ENCODE results near the gene HABP4.

HABP4 gene

DNA sequence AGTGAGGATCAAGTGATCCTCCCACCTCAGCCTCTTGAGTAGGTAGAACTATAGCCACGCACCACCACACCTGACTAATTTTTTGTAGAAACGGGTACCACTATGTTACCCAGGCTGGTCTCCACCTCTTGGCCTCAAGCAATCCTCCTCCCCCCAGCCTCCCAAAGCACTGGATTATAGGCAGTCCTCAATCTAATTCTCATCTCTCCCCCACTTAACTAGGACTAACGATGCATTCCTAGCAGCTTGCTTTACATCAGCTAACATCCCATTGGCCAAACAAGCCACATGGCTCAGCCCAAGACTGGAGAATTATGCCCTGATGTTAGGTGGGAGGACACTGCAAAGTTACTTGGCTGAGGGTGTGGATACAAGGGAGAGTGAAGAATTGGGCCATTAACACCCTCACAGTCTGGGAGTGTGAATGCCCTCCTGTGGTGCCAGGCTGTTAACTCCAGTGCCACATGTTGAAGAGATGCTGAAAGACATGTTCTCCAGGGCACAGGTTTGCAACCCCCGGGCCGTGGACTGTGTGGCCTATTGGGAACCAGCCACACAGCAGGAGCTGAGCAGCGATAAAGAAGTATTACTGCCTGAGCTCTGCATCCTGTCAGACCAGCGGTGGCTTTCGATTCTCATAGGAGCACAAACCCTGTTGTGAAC is 26.5 kb upstream of the HABP4 start:
- no peaks in the 10 kb centered on the region for H3K9me3 Mint-ChIP-seq
- no peak overlapping the region for H3K4me3 Mint-ChIP-seq
- H3K27ac Mint-ChIP-seq = no peak overlapping the region
- no peaks in the 10 kb centered on the region for H3K36me3 Mint-ChIP-seq (ENCODE audit: low read depth)
- peaks cover 22% of the 10 kb centered on the region for H3K4me1 Mint-ChIP-seq (ENCODE audit: low read depth)
- peaks cover 7% of the 10 kb centered on the region for H3K27me3 Mint-ChIP-seq (ENCODE audit: low read depth)

DNA sequence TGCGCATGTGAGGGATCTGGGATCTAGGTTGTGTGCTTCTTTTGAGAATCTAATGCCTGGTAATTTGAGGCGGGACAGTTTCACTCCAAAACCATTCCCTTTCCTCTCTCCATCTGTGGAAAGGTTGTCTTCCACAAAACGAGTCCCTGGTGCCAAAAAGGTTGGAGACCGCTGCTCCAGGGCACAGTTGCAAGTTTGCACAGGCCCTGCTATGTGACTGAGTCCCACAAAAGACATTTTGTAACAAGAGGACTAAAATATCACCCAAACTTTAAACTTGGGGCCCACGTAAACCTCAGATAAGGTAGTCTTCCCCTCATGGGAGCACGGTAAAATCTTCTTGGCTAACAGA is 26.0 kb upstream of the HABP4 start:
- H3K27me3 Mint-ChIP-seq (ENCODE audit: low read depth) = peaks cover 8% of the 10 kb centered on the region
- H3K27ac Mint-ChIP-seq = no peak overlapping the region
- no peaks in the 10 kb centered on the region for H3K36me3 Mint-ChIP-seq (ENCODE audit: low read depth)
- H3K9me3 Mint-ChIP-seq = no peaks in the 10 kb centered on the region
- H3K4me1 Mint-ChIP-seq (ENCODE audit: low read depth) = peaks cover 22% of the 10 kb centered on the region
- no peak overlapping the region for H3K4me3 Mint-ChIP-seq

DNA sequence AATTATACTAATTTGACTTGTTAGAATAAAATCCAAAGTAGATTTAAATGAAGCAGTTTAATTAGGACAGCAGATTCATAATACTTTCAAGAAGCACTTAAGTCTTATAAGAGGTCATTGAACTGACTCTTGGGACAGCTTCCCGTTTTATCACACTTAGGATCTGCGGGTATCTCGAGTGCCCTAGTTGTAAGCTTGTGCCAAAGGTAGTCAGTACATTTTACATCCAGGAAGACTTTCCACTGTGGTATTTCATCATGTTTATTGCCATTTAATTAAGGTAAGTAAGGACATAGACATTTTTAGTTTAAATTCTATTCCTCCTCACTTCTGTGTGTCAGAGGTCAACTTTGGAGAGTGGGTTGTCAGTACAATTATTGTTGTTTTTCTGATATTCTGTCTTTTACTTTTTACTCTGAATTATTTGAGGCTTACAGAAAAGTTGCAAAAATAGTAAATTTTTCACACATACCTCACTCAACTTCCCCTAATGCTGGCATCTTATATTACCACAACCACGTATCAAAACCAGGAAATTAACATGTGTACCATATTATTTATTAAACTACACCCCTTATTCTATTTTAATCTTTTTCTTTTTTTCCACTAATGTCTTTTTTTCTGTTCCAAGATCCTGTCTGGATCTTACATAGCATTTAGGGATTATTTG is 24.3 kb upstream of the HABP4 start:
- Mint-ChIP-seq H3K27ac (no peak overlapping the region), H3K9me3 (no peaks in the 10 kb centered on the region), H3K27me3 (ENCODE audit: low read depth) (peaks cover 8% of the 10 kb centered on the region), H3K36me3 (ENCODE audit: low read depth) (no peaks in the 10 kb centered on the region), H3K4me3 (no peak overlapping the region), H3K4me1 (ENCODE audit: low read depth) (peaks cover 8% of the 10 kb centered on the region)

GRCh38 chr9:96429732-96430131 is 20.2 kb upstream of the HABP4 start:
- H3K4me1 Mint-ChIP-seq (ENCODE audit: low read depth) = peaks cover 3% of the 10 kb centered on the region
- H3K27ac Mint-ChIP-seq = no peak overlapping the region
- H3K9me3 Mint-ChIP-seq = no peaks in the 10 kb centered on the region
- H3K36me3 Mint-ChIP-seq (ENCODE audit: low read depth) = no peaks in the 10 kb centered on the region
- no peak overlapping the region for H3K4me3 Mint-ChIP-seq
- H3K27me3 Mint-ChIP-seq (ENCODE audit: low read depth) = peaks cover 16% of the 10 kb centered on the region

DNA sequence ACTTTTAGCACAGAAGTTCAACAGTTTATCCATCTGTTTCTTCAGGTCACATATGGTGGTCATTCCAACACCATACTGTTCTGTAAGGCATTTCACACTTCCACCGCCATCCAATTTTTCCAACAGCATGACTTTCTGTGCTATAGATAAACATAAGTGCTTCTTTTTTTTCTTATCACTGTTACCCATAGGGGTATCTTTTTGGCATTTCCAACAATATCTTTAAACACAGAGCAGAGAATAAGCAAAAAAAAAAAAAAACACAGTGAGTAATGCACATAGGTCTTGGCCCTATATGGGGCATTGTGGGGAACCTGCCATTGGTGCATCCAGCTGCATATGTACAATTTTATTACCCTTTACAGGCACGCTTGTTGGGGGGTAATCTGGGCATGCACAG is 19.6 kb upstream of the HABP4 start:
- H3K4me1 Mint-ChIP-seq (ENCODE audit: low read depth) = peaks cover 3% of the 10 kb centered on the region
- H3K4me3 Mint-ChIP-seq = no peak overlapping the region
- H3K9me3 Mint-ChIP-seq = no peaks in the 10 kb centered on the region
- H3K27ac Mint-ChIP-seq = no peak overlapping the region
- no peaks in the 10 kb centered on the region for H3K36me3 Mint-ChIP-seq (ENCODE audit: low read depth)
- H3K27me3 Mint-ChIP-seq (ENCODE audit: low read depth) = peaks cover 19% of the 10 kb centered on the region

GRCh38 chr9:96435345-96435744 is 14.6 kb upstream of the HABP4 start:
- H3K4me3 Mint-ChIP-seq = no peak overlapping the region
- peaks cover 12% of the 10 kb centered on the region for H3K27me3 Mint-ChIP-seq (ENCODE audit: low read depth)
- peaks cover 2% of the 10 kb centered on the region for H3K4me1 Mint-ChIP-seq (ENCODE audit: low read depth)
- no peaks in the 10 kb centered on the region for H3K9me3 Mint-ChIP-seq
- no peak overlapping the region for H3K27ac Mint-ChIP-seq
- H3K36me3 Mint-ChIP-seq (ENCODE audit: low read depth) = no peaks in the 10 kb centered on the region

GRCh38 chr9:96436063-96436455 is 13.9 kb upstream of the HABP4 start:
- H3K9me3 Mint-ChIP-seq = no peaks in the 10 kb centered on the region
- no peak overlapping the region for H3K27ac Mint-ChIP-seq
- peaks cover 12% of the 10 kb centered on the region for H3K27me3 Mint-ChIP-seq (ENCODE audit: low read depth)
- H3K36me3 Mint-ChIP-seq (ENCODE audit: low read depth) = no peaks in the 10 kb centered on the region
- no peak overlapping the region for H3K4me3 Mint-ChIP-seq
- peaks cover 2% of the 10 kb centered on the region for H3K4me1 Mint-ChIP-seq (ENCODE audit: low read depth)

- Mint-ChIP-seq H3K4me1 (ENCODE audit: low read depth) (peaks cover 2% of the 10 kb centered on the region), H3K27ac (no peak overlapping the region), H3K4me3 (no peak overlapping the region), H3K9me3 (peaks cover under 1% of the 10 kb centered on the region), H3K36me3 (ENCODE audit: low read depth) (no peaks in the 10 kb centered on the region), H3K27me3 (ENCODE audit: low read depth) (peaks cover 12% of the 10 kb centered on the region)
Measured at GRCh38 chr9:96436456-96437126, 13.4 kb upstream of the HABP4 start.

DNA sequence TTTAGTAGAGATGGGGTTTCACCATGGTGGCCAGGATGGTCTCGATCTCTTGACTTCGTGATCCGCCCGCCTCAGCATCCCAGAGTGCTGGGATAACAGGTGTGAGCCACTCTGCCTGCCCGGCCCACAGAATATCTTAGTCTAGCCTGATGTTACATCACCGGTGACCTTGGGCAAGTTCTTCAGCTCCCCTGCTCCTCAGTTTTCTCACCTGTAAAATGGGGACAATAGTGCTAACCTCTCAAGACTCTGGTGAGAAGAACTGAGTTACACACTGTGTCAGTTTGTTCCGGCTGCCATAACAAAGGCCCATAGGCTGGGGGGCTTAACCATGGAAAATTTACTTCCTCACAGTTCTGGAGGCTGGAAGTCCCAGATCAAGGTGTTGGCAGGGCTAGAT is 12.5 kb upstream of the HABP4 start:
- H3K36me3 Mint-ChIP-seq (ENCODE audit: low read depth) = no peaks in the 10 kb centered on the region
- H3K9me3 Mint-ChIP-seq = peaks cover 2% of the 10 kb centered on the region
- peaks cover 10% of the 10 kb centered on the region for H3K27me3 Mint-ChIP-seq (ENCODE audit: low read depth)
- peaks cover 2% of the 10 kb centered on the region for H3K4me1 Mint-ChIP-seq (ENCODE audit: low read depth)
- no peak overlapping the region for H3K27ac Mint-ChIP-seq
- H3K4me3 Mint-ChIP-seq = no peak overlapping the region

DNA sequence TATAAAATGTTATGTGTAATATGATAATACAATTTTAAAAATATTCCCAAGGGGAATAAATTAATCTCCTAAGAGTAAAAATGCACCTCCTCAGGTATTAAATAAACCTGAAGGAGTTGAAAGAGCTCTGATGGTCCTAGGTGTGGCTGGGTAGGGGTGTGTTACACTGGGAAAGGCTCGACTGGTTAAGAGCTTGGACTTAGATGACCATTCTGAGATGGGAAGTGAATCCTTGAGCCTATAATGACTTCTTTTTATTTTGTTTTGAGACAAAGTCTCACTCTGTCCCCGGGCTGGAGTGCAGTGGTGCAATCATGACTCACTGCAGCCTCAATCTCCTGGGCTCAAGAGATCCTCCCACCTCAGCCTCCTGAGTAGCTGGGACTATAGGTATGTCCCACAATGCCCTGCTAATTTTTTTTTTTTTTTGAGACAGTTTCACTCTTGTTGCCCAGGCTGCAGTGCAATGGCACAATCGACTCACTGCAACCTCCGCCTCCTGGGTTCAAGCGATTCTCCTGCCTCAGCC is 9.2 kb upstream of the HABP4 start:
- peaks cover 2% of the 10 kb centered on the region for H3K9me3 Mint-ChIP-seq
- H3K4me3 Mint-ChIP-seq = no peak overlapping the region
- H3K27me3 Mint-ChIP-seq (ENCODE audit: low read depth) = peaks cover 8% of the 10 kb centered on the region
- H3K27ac Mint-ChIP-seq = no peak overlapping the region
- H3K4me1 Mint-ChIP-seq (ENCODE audit: low read depth) = peaks cover 2% of the 10 kb centered on the region
- no peaks in the 10 kb centered on the region for H3K36me3 Mint-ChIP-seq (ENCODE audit: low read depth)

GRCh38 chr9:96441798-96442445 is 8.0 kb upstream of the HABP4 start:
- H3K27ac Mint-ChIP-seq = no peak overlapping the region
- no peaks in the 10 kb centered on the region for H3K36me3 Mint-ChIP-seq (ENCODE audit: low read depth)
- H3K27me3 Mint-ChIP-seq (ENCODE audit: low read depth) = peaks cover 8% of the 10 kb centered on the region
- H3K4me1 Mint-ChIP-seq (ENCODE audit: low read depth) = no peaks in the 10 kb centered on the region
- no peak overlapping the region for H3K4me3 Mint-ChIP-seq
- peaks cover 2% of the 10 kb centered on the region for H3K9me3 Mint-ChIP-seq

DNA sequence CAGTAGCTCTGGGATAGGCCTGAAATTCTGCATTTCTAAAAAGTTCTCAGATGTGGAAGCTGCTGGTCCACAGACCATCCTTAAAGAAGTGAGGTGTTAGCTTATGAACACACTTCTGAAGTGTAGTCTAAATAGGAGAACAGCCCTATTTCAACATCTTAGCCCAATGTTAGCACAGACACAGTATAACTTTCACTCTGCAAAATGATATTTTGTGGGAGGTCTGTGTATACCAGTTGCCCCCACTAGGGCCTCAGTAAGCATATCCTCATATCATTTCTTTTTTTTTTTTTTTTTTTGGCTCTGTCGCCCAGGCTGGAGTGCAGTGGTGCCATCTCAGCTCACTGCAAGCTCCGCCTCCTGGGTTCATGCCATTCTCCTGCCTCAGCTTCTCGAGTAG is 7.5 kb upstream of the HABP4 start:
- Mint-ChIP-seq H3K27ac (no peak overlapping the region), H3K27me3 (ENCODE audit: low read depth) (peaks cover 8% of the 10 kb centered on the region), H3K4me1 (ENCODE audit: low read depth) (no peaks in the 10 kb centered on the region), H3K36me3 (ENCODE audit: low read depth) (no peaks in the 10 kb centered on the region), H3K9me3 (peaks cover 2% of the 10 kb centered on the region), H3K4me3 (no peak overlapping the region)

DNA sequence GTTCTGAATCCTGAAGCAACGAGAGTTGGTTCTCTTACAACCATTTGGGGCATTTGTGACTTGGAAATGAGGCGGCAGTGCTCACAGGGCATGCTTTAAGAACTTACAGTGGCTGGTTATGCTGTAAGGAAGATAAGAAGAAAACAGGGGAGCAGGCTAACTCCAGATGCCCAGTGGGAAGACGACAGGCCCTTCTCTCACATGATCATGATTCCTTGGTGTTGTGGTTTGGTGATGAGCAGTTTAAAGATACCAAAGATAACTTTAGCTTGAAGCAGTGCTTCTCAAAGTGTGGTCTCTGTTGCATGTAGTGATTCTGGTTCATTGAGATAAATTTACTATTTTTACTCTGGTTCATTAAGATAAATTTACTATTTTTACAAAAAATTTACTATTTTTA is 2.6 kb upstream of the HABP4 start:
- H3K4me3 Mint-ChIP-seq = no peak overlapping the region
- no peak overlapping the region for H3K27ac Mint-ChIP-seq
- peaks cover 10% of the 10 kb centered on the region for H3K4me1 Mint-ChIP-seq (ENCODE audit: low read depth)
- H3K27me3 Mint-ChIP-seq (ENCODE audit: low read depth) = peaks cover 28% of the 10 kb centered on the region
- no peaks in the 10 kb centered on the region for H3K9me3 Mint-ChIP-seq
- no peaks in the 10 kb centered on the region for H3K36me3 Mint-ChIP-seq (ENCODE audit: low read depth)

DNA sequence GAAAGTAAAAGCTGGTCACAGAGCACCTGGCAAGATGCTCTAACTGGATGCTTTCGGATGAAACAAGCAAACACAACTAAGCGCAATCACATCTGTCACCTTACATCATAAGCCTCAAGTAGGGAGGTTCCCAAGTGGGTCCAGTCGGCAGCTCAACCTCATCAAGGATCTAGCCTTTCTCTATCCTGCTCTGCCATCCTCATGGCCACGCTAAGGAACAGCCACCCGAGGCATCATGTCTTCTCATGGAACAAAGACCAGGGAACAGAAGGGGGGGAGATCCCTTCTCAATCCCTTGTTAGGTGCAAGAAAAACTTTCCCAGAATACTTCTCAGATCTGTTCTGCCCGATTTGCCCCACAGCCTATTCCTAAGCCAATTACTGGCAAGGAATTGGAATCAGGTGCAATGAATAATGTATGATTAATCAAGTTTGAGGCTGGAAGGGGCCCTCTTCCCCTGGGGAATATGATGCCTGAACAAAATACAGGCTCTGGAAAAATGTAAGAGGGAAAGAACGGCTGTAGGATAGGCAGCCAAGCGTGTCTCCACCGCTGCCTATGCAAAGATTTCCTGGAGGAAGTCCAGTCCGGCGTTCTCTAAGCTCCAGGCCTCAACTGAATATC is 1.3 kb upstream of the HABP4 start:
- H3K4me1 Mint-ChIP-seq (ENCODE audit: low read depth) = peaks cover 12% of the 10 kb centered on the region
- H3K36me3 Mint-ChIP-seq (ENCODE audit: low read depth) = peaks cover under 1% of the 10 kb centered on the region
- no peak overlapping the region for H3K27ac Mint-ChIP-seq
- H3K27me3 Mint-ChIP-seq (ENCODE audit: low read depth) = peaks cover 28% of the 10 kb centered on the region
- no peaks in the 10 kb centered on the region for H3K9me3 Mint-ChIP-seq
- H3K4me3 Mint-ChIP-seq = no peak overlapping the region
